SK-N-SH (cell line): ENCODE data around the gene SFXN3. TPM values are rescaled to one million over a fixed set of nuclear protein-coding genes. Genes with fewer than 3 reads are reported as not detected.

Experiments
- CTCF ChIA-PET: fragments of 300-600, 350-600 bp; formaldehyde crosslinking; extraction: SDS; loops from one replicate; lab custom pipeline; 2021; lab: Yijun Ruan, JAX
- POLR2A ChIA-PET: fragments of 350-600 bp; sonication (Branson Sonifier 250); formaldehyde crosslinking; extraction: SDS; loops from one replicate; lab custom pipeline; 2020; ENCODE audit warnings: antibody characterized with exemption, inconsistent platforms; lab: Yijun Ruan, JAX
- DNase-seq: peaks from one replicate; pipeline ENCODE4 v3.0.0; 2012
- H2AFZ ChIP-seq: fragments of 200-600 bp; sonication (generic); 2 replicates; pipeline ENCODE4 v1.8.1; 2016; ENCODE audit warnings: antibody characterized with exemption, mild to moderate bottlenecking, low read depth
- H3F3A ChIP-seq: fragments of 200-600 bp; sonication (generic); replicated peaks from 2 replicates; pipeline ENCODE3; 2016; ENCODE audit warnings: antibody characterized with exemption, mild to moderate bottlenecking; ENCODE audit not compliant: insufficient read depth
- H3K27ac ChIP-seq, 2 experiments: fragments of 200-500 bp in 1 of 2; fragments of 200-600 bp in 1 of 2; sonication (Bioruptor generic) in 1 of 2; sonication (generic), shearing (Covaris generic) in 1 of 2; 2 replicates each; pipeline versions ENCODE4 v1.5.1 to v1.6.1; 2014 to 2016; ENCODE audit warnings: low read depth in 2 of 2, inconsistent platforms in 1 of 2, low read length in 1 of 2, mild to moderate bottlenecking in 1 of 2, mixed read lengths in 1 of 2
- H3K27me3 ChIP-seq: fragments of 200-600 bp; sonication (generic), shearing (Covaris generic); 2 replicates; pipeline ENCODE4 v1.6.1; 2016; ENCODE audit warnings: mixed run types; ENCODE audit not compliant: insufficient read depth
- H3K36me3 ChIP-seq, 2 experiments: fragments of 200-500 bp in 1 of 2; fragments of 200-600 bp in 1 of 2; sonication (Bioruptor generic) in 1 of 2; sonication (generic) in 1 of 2; replicated peaks in 1 of 2; 2 replicates each; pipeline versions ENCODE3 to v1.5.1; 2014 to 2016; ENCODE audit warnings: low read length in 1 of 2, mild to moderate bottlenecking in 1 of 2; ENCODE audit not compliant: insufficient read depth in 2 of 2, control insufficient read depth in 1 of 2
- H3K4me1 ChIP-seq, 2 experiments: fragments of 200-500 bp in 1 of 2; fragments of 200-600 bp in 1 of 2; sonication (Bioruptor generic) in 1 of 2; sonication (generic), shearing (Covaris generic) in 1 of 2; 2 replicates each; pipeline versions ENCODE4 v1.5.1 to v1.6.1; 2014 to 2016; ENCODE audit warnings: low read depth in 1 of 2, low read length in 1 of 2, mixed run types in 1 of 2; ENCODE audit not compliant: insufficient read depth in 2 of 2, control insufficient read depth in 1 of 2
- H3K4me2 ChIP-seq: fragments of 200-600 bp; sonication (generic), shearing (Covaris generic); 2 replicates; pipeline ENCODE4 v1.6.1; 2017; ENCODE audit warnings: mixed run types
- H3K4me3 ChIP-seq, 2 experiments: fragments of 200-500 bp in 1 of 2; fragments of 200-600 bp in 1 of 2; sonication (Bioruptor generic) in 1 of 2; sonication (generic), shearing (Covaris generic) in 1 of 2; 2 replicates each; pipeline versions ENCODE4 v1.5.1 to v1.8.1; 2014 to 2016; ENCODE audit warnings: low read depth in 2 of 2, inconsistent platforms in 1 of 2, low read length in 1 of 2, mild to moderate bottlenecking in 1 of 2, mixed read lengths in 1 of 2, moderate library complexity in 1 of 2
- H3K79me2 ChIP-seq: fragments of 200-600 bp; sonication (generic); 2 replicates; pipeline ENCODE4 v1.8.1; 2017; ENCODE audit warnings: mild to moderate bottlenecking; ENCODE audit not compliant: insufficient read depth
- H3K9ac ChIP-seq: fragments of 200-600 bp; sonication (generic); 2 replicates; pipeline ENCODE4 v1.6.1; 2017; ENCODE audit warnings: mixed run types
- H3K9me2 ChIP-seq: fragments of 200-600 bp; sonication (generic); 2 replicates; pipeline ENCODE4 v1.6.1; 2017; ENCODE audit warnings: mixed run types
- H3K9me3 ChIP-seq: fragments of 200-600 bp; sonication (generic); 2 replicates; pipeline ENCODE4 v1.6.1; 2017; ENCODE audit warnings: mixed run types, mild to moderate bottlenecking, moderate library complexity
- H4K20me1 ChIP-seq: fragments of 200-600 bp; sonication (generic); 2 replicates; pipeline ENCODE4 v1.6.1; 2017; ENCODE audit warnings: mild to moderate bottlenecking, mixed run types; ENCODE audit not compliant: insufficient read depth
- ELF1 ChIP-seq: IDR thresholded peaks from 2 replicates; pipeline ENCODE4 v1.4.0; 2012
- JUND ChIP-seq: IDR thresholded peaks from 2 replicates; pipeline ENCODE4 v1.4.0; 2012
- MXI1 ChIP-seq: IDR thresholded peaks from 2 replicates; pipeline ENCODE4 v1.6.1; 2012; ENCODE audit warnings: mild to moderate bottlenecking, low read depth, low read length, improper control_type of control experiment
- NFIC ChIP-seq: IDR thresholded peaks from 2 replicates; pipeline ENCODE4 v1.4.0; 2012; ENCODE audit warnings: borderline replicate concordance
- NRF1 ChIP-seq: IDR thresholded peaks from 2 replicates; pipeline ENCODE4 v1.6.1; 2012; ENCODE audit warnings: low read depth, mild to moderate bottlenecking, low read length
- SIN3A ChIP-seq: IDR thresholded peaks from 2 replicates; pipeline ENCODE4 v1.6.1; 2012; ENCODE audit warnings: low read depth, mild to moderate bottlenecking, low read length, moderate library complexity, borderline replicate concordance
- TCF12 ChIP-seq: IDR thresholded peaks from 2 replicates; pipeline ENCODE4 v1.4.0; 2012
- USF1 ChIP-seq: IDR thresholded peaks from 2 replicates; pipeline ENCODE4 v1.4.0; 2012; ENCODE audit warnings: low read depth, borderline replicate concordance
- USF2 ChIP-seq: fragments of 150-350 bp; IDR thresholded peaks from 2 replicates; pipeline ENCODE4 v1.6.1; 2017; ENCODE audit warnings: antibody characterized with exemption, low read length, low read depth, borderline replicate concordance
- ZBTB33 ChIP-seq: IDR thresholded peaks from 2 replicates; pipeline ENCODE4 v1.4.0; 2012; ENCODE audit warnings: low read depth, borderline replicate concordance
- WGBS: methylation state at CpG from one replicate; pipeline ENCODE4 v1.1.6; 2017; ENCODE audit warnings: low lambda C conversion rate; 5-methylcytosine and 5-hydroxymethylcytosine counted together
- polyA plus RNA-seq, 3 experiments: library from polyadenylated mRNA; depleted of rRNA; stranded (reverse); fragments of >200 nt; gene quantifications; 2 replicates each; pipeline ENCODE4 v1.2.3, GENCODE V29; 2012

Gene SFXN3
- polyA plus RNA-seq, 1 of the 3 experiments (the other 2 are of a cell fraction): 142 TPM

- no peaks in the 10 kb centered on the region for H3K9me3 ChIP-seq
- peaks cover 40% of the 10 kb centered on the region for H3F3A ChIP-seq
- no peak overlapping the region for H3K4me3 ChIP-seq
- no peak for TF ChIP-seq NRF1
- no peak for TF ChIP-seq SIN3A
- TF ChIP-seq TCF12: no peak
- TF ChIP-seq USF2: no peak
- no peak for TF ChIP-seq NFIC
- TF ChIP-seq JUND: no peak
- peaks cover 38 to 53% of the 10 kb centered on the region in 2 experiments for H3K36me3 ChIP-seq
- H3K27ac ChIP-seq: no peak overlapping the region
- ChIA-PET POLR2A (no interaction called here), CTCF (interaction anchor here (0.8 to 15.0 kb wide), 11 partner anchors 10 to 106 kb away, joined by 3 to 198 read pairs (median 4); no protein-coding TSS in a partner anchor)
- peaks cover 39% of the 10 kb centered on the region for H4K20me1 ChIP-seq
- peaks cover 7 to 16% of the 10 kb centered on the region in 2 experiments; a peak in 2 of 4 replicates for H3K4me1 ChIP-seq
- no peak for DNase-seq
- no peak overlapping the region for H2AFZ ChIP-seq
- H3K79me2 ChIP-seq: peaks cover 47% of the 10 kb centered on the region
- H3K4me2 ChIP-seq: no peak overlapping the region
- WGBS: 90% methylated on average over 8 of the region's 10 CpGs
- no peaks in the 10 kb centered on the region for H3K27me3 ChIP-seq
- no peaks in the 10 kb centered on the region for H3K9me2 ChIP-seq
- no peak overlapping the region for H3K9ac ChIP-seq
These were observed 5.1 kb downstream of the SFXN3 start for GRCh38 chr10:101035916-101036702.

- Histone ChIP-seq H3F3A (peaks cover 46% of the 10 kb centered on the region), H3K4me2 (no peak overlapping the region), H2AFZ (no peak overlapping the region), H3K4me1 (peaks cover 7 to 15% of the 10 kb centered on the region in 2 experiments; a peak in 3 of 4 replicates), H3K27me3 (no peaks in the 10 kb centered on the region), H3K79me2 (peaks cover 46% of the 10 kb centered on the region), H3K9ac (no peak overlapping the region), H3K36me3 (peaks cover 38 to 53% of the 10 kb centered on the region in 2 experiments), H3K9me3 (no peaks in the 10 kb centered on the region), H3K4me3 (no peak overlapping the region), H3K9me2 (no peaks in the 10 kb centered on the region), H3K27ac (no peak overlapping the region), H4K20me1 (peaks cover 39% of the 10 kb centered on the region)
- DNase-seq: no peak
- WGBS: 85% methylated on average over 3 of the region's 7 CpGs
- TF ChIP-seq MXI1: no peak
- no peak for TF ChIP-seq ZBTB33
- TF ChIP-seq ELF1: no peak
- no peak for TF ChIP-seq USF1
- CTCF ChIA-PET: interaction anchor here (0.8 to 15.0 kb wide), 11 partner anchors 10 to 105 kb away, joined by 3 to 198 read pairs (median 4); no protein-coding TSS in a partner anchor
- POLR2A ChIA-PET: no interaction called here
These were observed 5.7 kb downstream of the SFXN3 start for GRCh38 chr10:101036726-101037125.
